ENCODE data around the gene NABP2. TPM values are rescaled to one million over a fixed set of nuclear protein-coding genes. Genes with fewer than 3 reads are reported as not detected.
A peak's percentile ranks its signal among the peaks of the same experiment; 100 is the strongest.

Gene NABP2
- polyA plus RNA-seq, 1 donor from 2014 or later, result 54.3 TPM

- H3K27ac ChIP-seq (ENCODE audit: low read length), result peak overlapping the region; percentile 99
- H4K20me1 ChIP-seq (ENCODE audit: insufficient read depth), result no peaks in the 10 kb centered on the region
- H3K9me3 ChIP-seq (ENCODE audit: low read length), result no peaks in the 10 kb centered on the region
- peaks cover 5% of the 10 kb centered on the region for H3F3A ChIP-seq (ENCODE audit: insufficient read depth, low read length, poor library complexity, severe bottlenecking)
- H3K36me3 ChIP-seq (ENCODE audit: insufficient read depth, low read length), result no peaks in the 10 kb centered on the region
- no peaks in the 10 kb centered on the region for H3K9me2 ChIP-seq (ENCODE audit: insufficient read depth, low read length)
- H3K4me2 ChIP-seq (ENCODE audit: low read length), result peak overlapping the region; percentile 76
- peak overlapping the region; percentile 74 for H2AFZ ChIP-seq (ENCODE audit: low read depth, low read length)
- TF ChIP-seq TAF1 (IDR thresholded peaks at IDR 0.05; ENCODE audit: low read depth) (no peak), POLR2AphosphoS5 (IDR thresholded peaks at IDR 0.05) (no peak), EP300 (conservative IDR thresholded peaks at IDR 0.05; ENCODE audit: poor library complexity, severe bottlenecking) (no peak)
- peaks cover 9% of the 10 kb centered on the region for H3K79me2 ChIP-seq (replicated peaks; ENCODE audit: insufficient read depth, low read length)
- peak overlapping the region; percentile 97 for H3K9ac ChIP-seq (ENCODE audit: low read length)
- peak overlapping the region; percentile 78 for H3K4me3 ChIP-seq (ENCODE audit: low read length)
- H3K27me3 ChIP-seq (ENCODE audit: insufficient read depth, low read depth, low read length), result no peaks in the 10 kb centered on the region
These were observed 3.4 kb upstream of the NABP2 start for GRCh38 chr12:56220611-56221231.

DNA sequence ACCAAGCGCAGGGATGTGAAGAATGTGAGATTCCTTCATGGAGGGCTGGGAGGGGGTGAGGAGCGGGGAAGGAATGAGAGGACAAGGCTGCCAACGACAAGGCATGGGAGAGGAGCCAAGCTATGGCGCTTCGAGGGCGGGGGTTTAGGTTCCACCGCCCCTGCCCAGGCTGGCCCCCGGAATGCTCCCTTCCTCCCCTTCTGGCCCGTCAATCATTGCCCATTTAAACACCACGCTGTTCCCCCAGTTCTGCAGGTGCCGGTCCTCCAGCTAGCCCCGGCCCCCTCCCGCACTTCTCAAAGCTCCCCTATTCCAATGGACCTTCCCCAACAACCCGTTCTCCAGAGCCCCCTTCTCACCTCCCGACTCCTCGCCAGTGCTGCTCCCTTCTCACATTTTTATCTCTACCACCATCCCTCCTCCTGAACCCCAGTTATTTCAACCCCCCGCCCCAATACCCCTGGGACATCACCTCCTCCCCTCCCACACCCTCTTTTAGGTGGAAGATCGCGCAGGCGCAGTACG, 2.8 kb upstream of the NABP2 start:
- Histone ChIP-seq H3K27me3 (ENCODE audit: insufficient read depth, low read depth, low read length) (no peaks in the 10 kb centered on the region), H2AFZ (ENCODE audit: low read depth, low read length) (peak overlapping the region; percentile 74), H3F3A (ENCODE audit: insufficient read depth, low read length, poor library complexity, severe bottlenecking) (peaks cover 5% of the 10 kb centered on the region), H3K36me3 (ENCODE audit: insufficient read depth, low read length) (no peaks in the 10 kb centered on the region), H3K4me3 (ENCODE audit: low read length) (peak overlapping the region; percentile 78), H3K79me2 (replicated peaks; ENCODE audit: insufficient read depth, low read length) (peaks cover 9% of the 10 kb centered on the region), H3K4me2 (ENCODE audit: low read length) (peak overlapping the region; percentile 76), H4K20me1 (ENCODE audit: insufficient read depth) (no peaks in the 10 kb centered on the region), H3K9me3 (ENCODE audit: low read length) (no peaks in the 10 kb centered on the region), H3K9me2 (ENCODE audit: insufficient read depth, low read length) (no peaks in the 10 kb centered on the region), H3K9ac (ENCODE audit: low read length) (peak overlapping the region; percentile 97), H3K27ac (ENCODE audit: low read length) (peak overlapping the region; percentile 99)
- TF ChIP-seq POLR2AphosphoS5 (IDR thresholded peaks at IDR 0.05) (peak; percentile 42), MXI1 (conservative IDR thresholded peaks at IDR 0.05; ENCODE audit: poor library complexity, severe bottlenecking) (peak; percentile 69), EP300 (conservative IDR thresholded peaks at IDR 0.05; ENCODE audit: poor library complexity, severe bottlenecking) (no peak), REST (IDR thresholded peaks at IDR 0.05; ENCODE audit: borderline replicate concordance) (peak; percentile 62), TAF1 (IDR thresholded peaks at IDR 0.05; ENCODE audit: low read depth) (peak; percentile 77)
- TF ChIP-seq, protein P1, sequence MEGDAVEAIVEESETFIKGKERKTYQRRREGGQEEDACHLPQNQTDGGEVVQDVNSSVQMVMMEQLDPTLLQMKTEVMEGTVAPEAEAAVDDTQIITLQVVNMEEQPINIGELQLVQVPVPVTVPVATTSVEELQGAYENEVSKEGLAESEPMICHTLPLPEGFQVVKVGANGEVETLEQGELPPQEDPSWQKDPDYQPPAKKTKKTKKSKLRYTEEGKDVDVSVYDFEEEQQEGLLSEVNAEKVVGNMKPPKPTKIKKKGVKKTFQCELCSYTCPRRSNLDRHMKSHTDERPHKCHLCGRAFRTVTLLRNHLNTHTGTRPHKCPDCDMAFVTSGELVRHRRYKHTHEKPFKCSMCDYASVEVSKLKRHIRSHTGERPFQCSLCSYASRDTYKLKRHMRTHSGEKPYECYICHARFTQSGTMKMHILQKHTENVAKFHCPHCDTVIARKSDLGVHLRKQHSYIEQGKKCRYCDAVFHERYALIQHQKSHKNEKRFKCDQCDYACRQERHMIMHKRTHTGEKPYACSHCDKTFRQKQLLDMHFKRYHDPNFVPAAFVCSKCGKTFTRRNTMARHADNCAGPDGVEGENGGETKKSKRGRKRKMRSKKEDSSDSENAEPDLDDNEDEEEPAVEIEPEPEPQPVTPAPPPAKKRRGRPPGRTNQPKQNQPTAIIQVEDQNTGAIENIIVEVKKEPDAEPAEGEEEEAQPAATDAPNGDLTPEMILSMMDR (IDR thresholded peaks at IDR 0.05; ENCODE audit: poor library complexity, severe bottlenecking), result no peak

All from neural cell (in vitro differentiated cells).